ENCODE results near the gene LHB. TPM values are rescaled to one million over a fixed set of nuclear protein-coding genes. Genes with fewer than 3 reads are reported as not detected.
A peak's percentile ranks its signal among the peaks of the same experiment; 100 is the strongest.

LHB gene
- total RNA-seq, 1 experiment from 2014 or later, result not detected

- peak overlapping the region; percentile 93 for H3K4me3 ChIP-seq (ENCODE audit: low read length)
- H3K79me2 ChIP-seq (ENCODE audit: low read length), result peaks cover 71% of the 10 kb centered on the region
- POLR2A ChIA-PET (ENCODE audit: unreplicated experiment), result interaction anchor here (0.5 to 0.9 kb wide), 7 partner anchors 9 to 370 kb away, joined by 3 to 7 read pairs (median 4); partner anchors contain the start of genes BAX and CGB7
- intact Hi-C loops (cut with micrococcal nuclease), result loop anchor here (10.0 kb wide), 1 partner anchor 82 kb away; the partner anchor contains the start of gene KCNA7
- no peaks in the 10 kb centered on the region for H3F3A ChIP-seq (ENCODE audit: low read length, unreplicated experiment)
- peak overlapping the region; percentile 73; the same call in 1 of the 2 replicates for H2AFZ ChIP-seq (ENCODE audit: low read length)
- BruUV-seq (replicated peaks), result TSS peak; percentile 88
- CTCF ChIA-PET, result interaction anchor here (1.0 to 1.3 kb wide), 5 partner anchors 14 to 163 kb away, joined by 3 to 7 read pairs (median 3); partner anchors contain the start of gene HRC
- DNase-seq (no peak), ATAC-seq (no peak)
- 0 out of 2 replicates have a peak, but pooled peaks cover 2% of the 10 kb centered on the region for H4K20me1 ChIP-seq (ENCODE audit: low read length)
- H3K9me3 ChIP-seq (ENCODE audit: low read length), result no peaks in the 10 kb centered on the region
- TF ChIP-seq EZH2 (IDR thresholded peaks at IDR 0.05; ENCODE audit: low read length, unreplicated experiment) (no peak), EZH2phosphoT487 (IDR thresholded peaks at IDR 0.05; ENCODE audit: borderline replicate concordance, low read length) (no peak), CTCF (conservative IDR thresholded peaks at IDR 0.05; ENCODE audit: low read depth, low read length) (no peak)
- peak overlapping the region; percentile 89 for H3K9ac ChIP-seq (ENCODE audit: low read length)
- no peaks in the 10 kb centered on the region for H3K27me3 ChIP-seq (ENCODE audit: low read length)
- H3K27ac ChIP-seq (ENCODE audit: low read length), result peak overlapping the region; percentile 36; the same call in 1 of the 2 replicates
- peaks cover 6% of the 10 kb centered on the region; the same call in 1 of the 2 replicates for H3K4me1 ChIP-seq (ENCODE audit: insufficient read depth, low read length)
- peak overlapping the region; percentile 98 for H3K4me2 ChIP-seq (ENCODE audit: low read length)
- H3K36me3 ChIP-seq (ENCODE audit: low read depth, low read length), result no peaks in the 10 kb centered on the region
- no peaks in the 10 kb centered on the region for H3K9me2 ChIP-seq (replicated peaks; ENCODE audit: low read length)
Observed at GRCh38 chr19:48992581-48993174, 24.2 kb downstream of the LHB start.

- Histone ChIP-seq H4K20me1 (ENCODE audit: low read length) (no peaks in the 10 kb centered on the region), H2AFZ (ENCODE audit: low read length) (peak overlapping the region; percentile 73; the same call in 1 of the 2 replicates), H3F3A (ENCODE audit: low read length, unreplicated experiment) (no peaks in the 10 kb centered on the region), H3K4me2 (ENCODE audit: low read length) (peak overlapping the region; percentile 98), H3K9ac (ENCODE audit: low read length) (peak overlapping the region; percentile 89), H3K4me3 (ENCODE audit: low read length) (peak overlapping the region; percentile 93), H3K9me2 (replicated peaks; ENCODE audit: low read length) (no peaks in the 10 kb centered on the region), H3K9me3 (ENCODE audit: low read length) (no peaks in the 10 kb centered on the region), H3K4me1 (ENCODE audit: insufficient read depth, low read length) (peaks cover 6% of the 10 kb centered on the region; the same call in 1 of the 2 replicates), H3K79me2 (ENCODE audit: low read length) (peaks cover 64% of the 10 kb centered on the region), H3K27ac (ENCODE audit: low read length) (peak overlapping the region; percentile 36; the same call in 1 of the 2 replicates), H3K36me3 (ENCODE audit: low read depth, low read length) (no peaks in the 10 kb centered on the region; the same call in 1 of the 2 replicates), H3K27me3 (ENCODE audit: low read length) (no peaks in the 10 kb centered on the region)
- TF ChIP-seq EZH2phosphoT487 (IDR thresholded peaks at IDR 0.05; ENCODE audit: borderline replicate concordance, low read length) (no peak), CTCF (conservative IDR thresholded peaks at IDR 0.05; ENCODE audit: low read depth, low read length) (no peak), EZH2 (IDR thresholded peaks at IDR 0.05; ENCODE audit: low read length, unreplicated experiment) (no peak)
- ChIA-PET CTCF (no interaction called here), POLR2A (ENCODE audit: unreplicated experiment) (interaction anchor here (0.6 kb wide), 2 partner anchors 159 to 166 kb away, joined by 3 read pairs; partner anchors contain the start of gene TRPM4)
- DNase-seq (peak; percentile 66), ATAC-seq (peak; percentile 54)
- no TSS peak for BruUV-seq (replicated peaks)
- intact Hi-C loops (cut with micrococcal nuclease), result loop anchor here (10.0 kb wide), 1 partner anchor 83 kb away; the partner anchor contains the start of gene KCNA7
Observed at GRCh38 chr19:48991873-48992580, 24.9 kb downstream of the LHB start.

Measured in PC-3 (cell line).